Colonic mucosa (tissue), 4 donors: ENCODE measurements around the gene GLRX5. TPM values are rescaled to one million over a fixed set of nuclear protein-coding genes. Genes with fewer than 3 reads are reported as not detected.

Experiments
- DNase-seq: peaks from one replicate; pipeline ENCODE4 v3.0.0-alpha.2; 2020
- H3K27ac ChIP-seq: fragments of 200-600 bp; one replicate; pipeline ENCODE4 v1.8.0; 2021
- H3K27me3 ChIP-seq: fragments of 200-600 bp; one replicate; pipeline ENCODE4 v1.8.0; 2021
- H3K36me3 ChIP-seq: fragments of 200-600 bp; one replicate; pipeline ENCODE4 v1.8.0; 2021
- H3K4me1 ChIP-seq: fragments of 200-600 bp; one replicate; pipeline ENCODE4 v1.8.0; 2021; ENCODE audit warnings: mild to moderate bottlenecking
- H3K4me3 ChIP-seq: fragments of 200-600 bp; one replicate; pipeline ENCODE4 v1.8.0; 2021
- H3K9ac ChIP-seq, 2 donors: one replicate each; pipeline ENCODE4 v1.7.0; 2013; ENCODE audit warnings: control low read depth in 2 of 2, low read depth in 2 of 2, low read length in 2 of 2
- H3K9me3 ChIP-seq: fragments of 200-600 bp; one replicate; pipeline ENCODE4 v1.8.0; 2021
- intact Hi-C: fragments of 100-400 bp; cut with DNase I; formaldehyde crosslinking; loops from one replicate; pipeline ENCODE4 v1.14.1; 2022
- total RNA-seq, 2 donors: library from RNA; stranded (reverse); fragmentation: NEBNext Ultra II Directional in 1 of 2; extraction: Animal tissue kit (Norgen Biotek cat#: 25700) in 1 of 2; gene quantifications; one replicate each; pipeline ENCODE4 v1.2.1, GENCODE V29; 2021
- TF ChIP-seq, protein P1 (sequence below): fragments of 200-600 bp; IDR thresholded peaks from one replicate; pipeline ENCODE4 v1.8.0; 2022; ENCODE audit warnings: antibody characterized with exemption, mild to moderate bottlenecking
- donor health status: healthy.
- donor health status: DM: no; HTN: no; CAD: no.
- donor health status: DM: no; HTN: no; CAD: no.

The GLRX5 gene
- total RNA-seq, 2 donors from 2014 or later, result 51.9 to 64.6 TPM

DNA sequence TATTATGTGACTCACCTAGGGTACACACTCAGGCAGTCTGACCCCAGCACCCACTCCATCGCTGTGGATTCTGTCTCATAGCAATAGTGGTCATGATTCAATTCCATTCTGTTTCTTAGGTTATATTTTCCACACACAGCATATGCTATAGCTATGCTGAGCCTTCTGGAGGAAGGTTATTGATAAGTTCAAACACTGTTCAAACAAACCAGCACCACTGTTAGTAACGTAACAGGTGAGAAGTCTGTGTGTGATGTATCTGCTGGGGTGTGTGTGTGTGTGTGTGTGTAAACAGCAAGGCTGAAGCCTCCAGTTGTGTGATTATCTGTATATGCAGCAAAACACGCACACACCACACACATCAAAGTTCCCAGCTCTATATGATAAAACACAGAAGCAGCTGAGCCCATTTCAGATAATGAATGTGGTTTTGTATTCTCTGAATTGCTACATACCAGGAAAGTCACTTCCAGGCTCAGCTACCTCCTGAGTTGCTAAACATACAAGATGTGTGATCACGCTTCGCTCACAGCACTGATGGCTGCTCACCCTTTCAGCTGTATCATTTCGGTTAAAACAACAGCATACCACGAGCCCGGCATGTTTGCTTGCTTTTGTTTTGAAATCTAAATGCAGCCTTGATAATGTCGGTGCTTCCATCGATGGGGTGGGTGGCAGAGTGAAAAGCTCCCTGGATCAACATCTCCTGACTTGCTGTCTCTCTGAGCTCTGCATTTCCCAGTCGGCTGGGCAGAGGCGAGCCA is 11.6 kb upstream of the GLRX5 start:
- intact Hi-C loops, result no loop called here
- H3K9ac ChIP-seq, result peak overlapping the region in 1 of 2 donors; percentile 58
- DNase-seq, result no peak

DNA sequence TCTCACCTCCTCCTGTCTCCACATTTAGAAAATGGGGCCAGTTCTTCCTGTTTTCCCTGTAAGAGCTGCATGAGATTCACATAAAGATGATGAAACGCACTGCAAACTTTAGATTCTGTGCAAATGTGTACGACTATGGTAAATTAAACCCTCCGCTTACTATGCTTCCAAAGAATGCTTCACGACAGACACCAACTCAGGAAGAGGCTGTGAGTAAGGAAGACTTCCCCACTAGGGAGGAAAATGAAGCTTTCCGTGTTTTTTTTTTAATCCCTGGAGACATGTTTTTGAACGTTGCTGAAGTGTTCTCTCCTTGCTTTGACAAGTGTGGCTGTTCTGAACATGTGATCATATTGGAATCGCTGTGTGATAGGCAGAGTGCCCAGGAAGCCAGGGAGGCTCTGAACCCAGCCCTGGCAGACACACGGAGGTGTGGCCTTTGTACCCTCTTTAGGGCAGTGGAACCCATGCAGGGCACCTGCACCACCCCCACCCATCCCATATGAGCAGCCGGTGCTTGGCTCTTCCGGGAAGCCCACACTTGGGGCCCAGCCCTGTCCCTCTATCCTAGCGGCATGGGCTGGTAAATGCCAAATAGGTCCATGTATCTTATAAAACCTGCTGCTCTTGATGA is 10.9 kb upstream of the GLRX5 start:
- H3K9ac ChIP-seq, result peak overlapping the region in 1 of 2 donors; percentile 58
- H3K27ac ChIP-seq, result peak overlapping the region; percentile 17
- H3K4me1 ChIP-seq, result peaks cover 12% of the 10 kb centered on the region
- peak; percentile 85 for DNase-seq
- H3K36me3 ChIP-seq, result no peaks in the 10 kb centered on the region
- H3K9me3 ChIP-seq, result no peaks in the 10 kb centered on the region
- intact Hi-C loops, result no loop called here
- no peaks in the 10 kb centered on the region for H3K27me3 ChIP-seq
- TF ChIP-seq, protein P1, sequence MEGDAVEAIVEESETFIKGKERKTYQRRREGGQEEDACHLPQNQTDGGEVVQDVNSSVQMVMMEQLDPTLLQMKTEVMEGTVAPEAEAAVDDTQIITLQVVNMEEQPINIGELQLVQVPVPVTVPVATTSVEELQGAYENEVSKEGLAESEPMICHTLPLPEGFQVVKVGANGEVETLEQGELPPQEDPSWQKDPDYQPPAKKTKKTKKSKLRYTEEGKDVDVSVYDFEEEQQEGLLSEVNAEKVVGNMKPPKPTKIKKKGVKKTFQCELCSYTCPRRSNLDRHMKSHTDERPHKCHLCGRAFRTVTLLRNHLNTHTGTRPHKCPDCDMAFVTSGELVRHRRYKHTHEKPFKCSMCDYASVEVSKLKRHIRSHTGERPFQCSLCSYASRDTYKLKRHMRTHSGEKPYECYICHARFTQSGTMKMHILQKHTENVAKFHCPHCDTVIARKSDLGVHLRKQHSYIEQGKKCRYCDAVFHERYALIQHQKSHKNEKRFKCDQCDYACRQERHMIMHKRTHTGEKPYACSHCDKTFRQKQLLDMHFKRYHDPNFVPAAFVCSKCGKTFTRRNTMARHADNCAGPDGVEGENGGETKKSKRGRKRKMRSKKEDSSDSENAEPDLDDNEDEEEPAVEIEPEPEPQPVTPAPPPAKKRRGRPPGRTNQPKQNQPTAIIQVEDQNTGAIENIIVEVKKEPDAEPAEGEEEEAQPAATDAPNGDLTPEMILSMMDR, result no peak
- H3K4me3 ChIP-seq, result no peak overlapping the region

More for the DNA sequence above, 11.6 kb upstream of the GLRX5 start:
- TF ChIP-seq, protein P1, result no peak
- Histone ChIP-seq H3K4me1 (peaks cover 19% of the 10 kb centered on the region), H3K27ac (peak overlapping the region; percentile 17), H3K9me3 (no peaks in the 10 kb centered on the region), H3K27me3 (no peaks in the 10 kb centered on the region), H3K4me3 (no peak overlapping the region), H3K36me3 (no peaks in the 10 kb centered on the region)

DNA sequence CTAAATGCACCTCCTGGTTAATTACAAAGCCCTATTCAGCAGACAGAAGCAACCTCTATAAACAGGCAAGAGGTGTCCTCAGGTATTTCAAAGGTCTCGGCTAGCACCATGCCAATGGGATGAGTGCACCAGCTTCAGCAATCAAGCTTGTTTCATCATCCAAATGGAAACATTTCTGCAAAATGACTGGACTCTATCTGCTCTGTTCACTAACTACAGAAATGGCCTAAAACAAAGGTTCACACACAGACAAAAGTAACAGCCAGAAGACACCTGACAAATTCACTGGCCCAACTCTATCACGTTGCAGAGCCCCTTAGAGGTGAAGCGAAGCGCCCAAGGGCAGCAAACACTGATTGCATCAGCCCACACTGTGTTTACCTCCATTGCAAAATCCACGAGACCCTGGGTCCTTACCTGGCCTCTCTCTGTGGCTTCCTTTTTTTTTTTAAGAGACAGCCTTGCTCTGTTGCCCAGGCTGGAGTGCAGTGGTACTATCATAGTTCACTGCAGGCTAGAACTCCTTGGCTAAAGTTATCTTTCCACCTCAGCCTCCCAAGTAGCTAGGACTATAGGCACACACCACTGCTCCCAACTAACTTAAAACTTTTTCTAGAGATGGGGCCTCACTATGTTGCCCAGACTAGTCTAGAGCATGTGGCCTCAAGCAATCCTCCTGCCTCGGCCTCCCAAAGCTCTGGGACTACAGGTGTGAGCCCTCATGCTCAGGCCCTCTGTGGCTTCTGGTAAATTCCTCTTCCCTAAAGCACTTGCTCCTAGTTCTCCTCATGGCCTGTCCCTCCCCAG is 9.9 kb upstream of the GLRX5 start:
- Histone ChIP-seq H3K9me3 (no peaks in the 10 kb centered on the region), H3K9ac (peak overlapping the region in 1 of 2 donors; percentile 58), H3K27me3 (no peaks in the 10 kb centered on the region), H3K4me1 (peaks cover 11% of the 10 kb centered on the region), H3K4me3 (no peak overlapping the region), H3K36me3 (no peaks in the 10 kb centered on the region), H3K27ac (peak overlapping the region; percentile 17)
- no peak for DNase-seq
- TF ChIP-seq, protein P1, result no peak
- intact Hi-C loops, result no loop called here

DNA sequence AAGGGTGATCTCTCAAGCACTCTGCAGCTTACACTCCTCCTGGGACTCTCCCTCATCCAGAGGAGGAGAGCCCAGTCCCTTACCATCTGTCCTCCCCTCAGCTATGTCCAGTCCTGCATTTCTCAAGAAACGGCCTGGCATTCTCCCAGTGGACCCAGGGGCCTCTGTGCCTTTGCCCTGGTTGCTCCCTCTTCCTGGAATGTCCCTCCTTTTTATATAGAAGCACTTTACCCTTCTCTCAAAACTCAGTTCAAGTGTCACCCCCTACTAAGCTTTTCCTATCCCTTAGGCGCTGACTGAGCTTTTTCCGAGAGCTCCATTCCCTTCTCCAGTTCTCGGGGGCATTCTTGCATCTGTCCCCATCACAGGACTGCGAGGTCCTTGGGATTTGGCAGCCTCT is 8.9 kb upstream of the GLRX5 start:
- no peaks in the 10 kb centered on the region for H3K36me3 ChIP-seq
- TF ChIP-seq, protein P1, result no peak
- H3K27ac ChIP-seq, result no peak overlapping the region
- no peaks in the 10 kb centered on the region for H3K27me3 ChIP-seq
- H3K4me3 ChIP-seq, result no peak overlapping the region
- H3K4me1 ChIP-seq, result peaks cover 11% of the 10 kb centered on the region
- H3K9ac ChIP-seq, result no peak overlapping the region
- no peak for DNase-seq
- H3K9me3 ChIP-seq, result no peaks in the 10 kb centered on the region
- intact Hi-C loops, result loop anchor here (2.0 kb wide), 1 partner anchor 83 kb away; no protein-coding TSS in a partner anchor
